ENCODE measurements around the gene ITSN1.

ITSN1 gene

GRCh38 chr21:33802481-33802880 is 160.2 kb downstream of the ITSN1 start:
- no peak for DNase-seq
- Histone ChIP-seq H3K27ac (no peak overlapping the region), H3K27me3 (replicated peaks) (no peaks in the 10 kb centered on the region), H3K36me3 (replicated peaks) (peaks cover 21% of the 10 kb centered on the region), H3K4me3 (ENCODE audit: low read depth, low read length) (no peak overlapping the region)
- in situ Hi-C loops (cut with HindIII; ENCODE audit: low pct_ligation_motif_present, low sequenced_read_pairs) = no loop called here
- no peak for TF ChIP-seq CTCF (IDR thresholded peaks at IDR 0.05; ENCODE audit: low read depth, low read length, missing control alignments)

GRCh38 chr21:33808715-33809367 is 166.5 kb downstream of the ITSN1 start:
- TF ChIP-seq CTCF (IDR thresholded peaks at IDR 0.05; ENCODE audit: low read depth, low read length, missing control alignments) = no peak
- in situ Hi-C loops (cut with HindIII; ENCODE audit: low pct_ligation_motif_present, low sequenced_read_pairs) = no loop called here
- H3K27ac ChIP-seq = no peak overlapping the region
- no peak for DNase-seq
- H3K27me3 ChIP-seq (replicated peaks) = no peaks in the 10 kb centered on the region
- peaks cover 19% of the 10 kb centered on the region for H3K36me3 ChIP-seq (replicated peaks)
- no peak overlapping the region for H3K4me3 ChIP-seq (ENCODE audit: low read depth, low read length)

GRCh38 chr21:33810766-33811165 is 168.5 kb downstream of the ITSN1 start:
- no peak overlapping the region for H3K4me3 ChIP-seq (ENCODE audit: low read depth, low read length)
- H3K27ac ChIP-seq = no peak overlapping the region
- in situ Hi-C loops (cut with HindIII; ENCODE audit: low pct_ligation_motif_present, low sequenced_read_pairs) = no loop called here
- H3K36me3 ChIP-seq (replicated peaks) = peaks cover 29% of the 10 kb centered on the region
- no peak for DNase-seq
- no peak for TF ChIP-seq CTCF (IDR thresholded peaks at IDR 0.05; ENCODE audit: low read depth, low read length, missing control alignments)
- H3K27me3 ChIP-seq (replicated peaks) = no peaks in the 10 kb centered on the region

- TF ChIP-seq CTCF (IDR thresholded peaks at IDR 0.05; ENCODE audit: low read depth, low read length, missing control alignments) = no peak
- Histone ChIP-seq H3K4me3 (ENCODE audit: low read depth, low read length) (no peak overlapping the region), H3K36me3 (replicated peaks) (peaks cover 32% of the 10 kb centered on the region), H3K27me3 (replicated peaks) (no peaks in the 10 kb centered on the region), H3K27ac (no peak overlapping the region)
- no peak for DNase-seq
- in situ Hi-C loops (cut with HindIII; ENCODE audit: low pct_ligation_motif_present, low sequenced_read_pairs) = no loop called here
Observed at GRCh38 chr21:33811167-33812010, 169.1 kb downstream of the ITSN1 start.

- Histone ChIP-seq H3K27ac (no peak overlapping the region), H3K36me3 (replicated peaks) (peaks cover 42% of the 10 kb centered on the region), H3K27me3 (replicated peaks) (no peaks in the 10 kb centered on the region), H3K4me3 (ENCODE audit: low read depth, low read length) (no peak overlapping the region)
- in situ Hi-C loops (cut with HindIII; ENCODE audit: low pct_ligation_motif_present, low sequenced_read_pairs) = no loop called here
- TF ChIP-seq CTCF (IDR thresholded peaks at IDR 0.05; ENCODE audit: low read depth, low read length, missing control alignments) = no peak
- DNase-seq = no peak
Observed at GRCh38 chr21:33813832-33814365, 171.6 kb downstream of the ITSN1 start.
